Esophagus (tissue), 2 donors: ENCODE data around the gene ERC2. TPM values are rescaled to one million over a fixed set of nuclear protein-coding genes. Genes with fewer than 3 reads are reported as not detected.

Source experiments
- H3K27ac ChIP-seq, 2 donors: one replicate each; pipeline ENCODE4 v1.5.1; 2013; ENCODE audit warnings: low read depth in 2 of 2, mild to moderate bottlenecking in 2 of 2, inconsistent platforms in 1 of 2, low read length in 1 of 2, moderate library complexity in 1 of 2
- H3K27me3 ChIP-seq, 2 donors: one replicate each; pipeline ENCODE4 v1.6.1; 2013; ENCODE audit warnings: low read length in 2 of 2, control low read depth in 1 of 2, mild to moderate bottlenecking in 1 of 2; ENCODE audit not compliant: insufficient read depth in 2 of 2, control insufficient read depth in 1 of 2
- H3K36me3 ChIP-seq, 2 donors: one replicate each; pipeline ENCODE4 v1.6.1; 2013; ENCODE audit warnings: low read length in 1 of 2; ENCODE audit not compliant: control insufficient read depth in 2 of 2, insufficient read depth in 2 of 2
- H3K4me1 ChIP-seq, 2 donors: one replicate each; pipeline ENCODE4 v1.6.1; 2013; ENCODE audit warnings: low read length in 1 of 2; ENCODE audit not compliant: control insufficient read depth in 2 of 2, insufficient read depth in 2 of 2
- H3K4me3 ChIP-seq, 2 donors: one replicate each; pipeline ENCODE4 v1.5.1; 2013; ENCODE audit warnings: low read length in 2 of 2, mild to moderate bottlenecking in 2 of 2, low read depth in 1 of 2, moderate library complexity in 1 of 2
- H3K9me3 ChIP-seq, 2 donors: one replicate each; pipeline ENCODE4 v1.6.1; 2013; ENCODE audit warnings: mild to moderate bottlenecking in 2 of 2, low read depth in 1 of 2, low read length in 1 of 2, moderate library complexity in 1 of 2; ENCODE audit not compliant: control insufficient read depth in 2 of 2, insufficient read depth in 1 of 2
- WGBS, 2 donors: extraction: QIAGEN DNeasy Blood & Tissue Kit; methylation state at CpG; one replicate each; pipeline ENCODE4 v1.1.7; 2013; 5-methylcytosine and 5-hydroxymethylcytosine counted together
- polyA plus RNA-seq, 2 donors: library from polyadenylated mRNA; stranded (reverse); fragments of 200-250 nt; gene quantifications; one replicate each; pipeline ENCODE4 v1.2.3, GENCODE V29; 2013
- donor health status: healthy with polysubstance abuse.
- donor health status: Bipolar disorder and iron deficiency.

The ERC2 gene
- polyA plus RNA-seq, 2 donors, result 0.18 to 0.20 TPM

DNA sequence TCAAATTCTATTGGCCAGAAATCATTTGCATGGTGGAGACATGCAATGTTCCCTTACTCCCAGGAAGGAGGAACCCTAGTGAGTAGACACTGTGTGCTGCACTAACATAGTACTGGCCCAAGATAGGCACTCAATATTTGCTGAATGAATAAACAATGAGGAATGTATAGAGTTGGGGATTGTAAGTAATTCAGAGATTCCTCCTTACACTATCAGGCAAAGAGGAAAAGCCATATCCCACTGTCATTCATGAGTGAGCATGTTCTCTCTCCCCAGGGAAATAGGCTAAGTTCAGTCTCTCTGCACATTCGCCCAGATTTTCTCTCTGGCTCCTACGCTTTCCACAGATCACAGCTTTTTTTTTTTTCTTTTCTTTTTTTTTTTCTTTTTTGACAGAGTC is 826.3 kb downstream of the ERC2 start:
- no peaks in the 10 kb centered on the region for H3K36me3 ChIP-seq
- 81 to 91% methylated on average over 2 of the region's 2 CpGs for WGBS, 2 donors
- H3K27ac ChIP-seq, result no peak overlapping the region
- no peak overlapping the region for H3K4me3 ChIP-seq
- H3K27me3 ChIP-seq, result no peaks in the 10 kb centered on the region
- peaks cover under 1 to 6% of the 10 kb centered on the region in 2 donors for H3K4me1 ChIP-seq
- no peaks in the 10 kb centered on the region for H3K9me3 ChIP-seq

DNA sequence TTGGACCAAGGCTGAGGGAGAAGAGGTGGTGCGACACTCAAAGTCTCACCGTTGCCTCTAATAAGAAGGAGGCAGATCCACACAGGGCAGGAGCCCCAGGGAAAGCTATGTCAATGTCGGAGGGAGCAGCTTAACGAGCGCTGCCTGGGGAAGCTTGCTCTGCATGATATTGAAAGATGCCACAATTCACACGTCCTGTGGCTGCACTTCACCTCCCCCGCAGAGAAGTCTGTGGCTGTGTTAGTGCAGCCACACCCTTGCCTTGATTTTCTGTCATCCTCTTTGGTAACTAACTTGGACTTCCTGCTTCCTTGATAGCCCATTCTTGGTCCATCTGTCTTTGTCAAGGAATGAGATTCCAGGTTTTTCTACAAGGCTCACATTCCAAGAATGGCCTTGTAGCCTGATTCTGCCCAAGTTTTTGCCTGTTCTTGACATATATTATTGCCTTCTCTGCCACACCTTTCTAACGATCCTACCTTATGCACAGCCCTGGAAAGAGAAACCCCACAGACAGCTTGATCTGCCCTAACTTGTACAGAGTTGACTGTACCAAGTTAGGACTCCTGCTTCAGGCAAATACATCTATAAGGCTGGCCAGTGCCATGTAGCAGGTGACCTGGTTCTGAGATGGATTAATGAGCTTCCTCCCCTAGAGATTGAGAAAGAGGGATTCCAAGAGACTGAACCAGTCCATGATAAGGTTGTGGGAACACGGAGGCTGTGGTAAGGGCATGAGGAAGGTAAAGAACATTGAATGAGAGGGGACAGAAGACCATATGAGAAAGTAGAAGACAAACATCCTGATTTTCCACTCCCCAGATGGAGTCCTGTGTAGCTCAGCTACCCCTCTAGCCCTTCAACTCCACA is 828.1 kb downstream of the ERC2 start:
- Histone ChIP-seq H3K4me3 (no peak overlapping the region), H3K27ac (peak overlapping the region; percentile 50 to 72), H3K4me1 (peaks cover 2 to 6% of the 10 kb centered on the region in 2 donors), H3K27me3 (no peaks in the 10 kb centered on the region), H3K9me3 (no peaks in the 10 kb centered on the region), H3K36me3 (no peaks in the 10 kb centered on the region)
- WGBS, 2 donors, result 41 to 49% methylated on average over 9 of the region's 9 CpGs

DNA sequence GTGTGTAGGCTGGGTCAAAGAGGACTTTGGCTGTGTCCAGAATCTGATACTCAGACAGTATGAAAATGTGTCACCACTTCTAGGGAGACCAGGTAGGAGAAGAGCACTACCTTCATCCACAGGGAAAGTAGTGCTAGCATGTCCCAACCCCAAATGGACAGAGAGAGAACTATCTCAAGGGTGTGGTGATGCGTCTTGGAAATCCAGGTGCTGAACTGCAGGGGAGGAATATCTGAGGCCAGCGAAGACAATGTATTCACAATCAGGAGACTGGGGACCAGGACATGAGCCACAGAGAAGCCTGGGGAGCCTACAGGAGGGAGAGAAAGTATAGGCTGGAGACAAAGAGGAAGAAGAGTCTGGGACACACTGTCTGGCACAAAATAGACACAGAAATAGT is 829.1 kb downstream of the ERC2 start:
- Histone ChIP-seq H3K4me1 (peaks cover 2 to 6% of the 10 kb centered on the region in 2 donors), H3K36me3 (no peaks in the 10 kb centered on the region), H3K27me3 (no peaks in the 10 kb centered on the region), H3K9me3 (no peaks in the 10 kb centered on the region), H3K4me3 (no peak overlapping the region), H3K27ac (no peak overlapping the region)
- 86 to 97% methylated on average over 2 of the region's 2 CpGs for WGBS, 2 donors

DNA sequence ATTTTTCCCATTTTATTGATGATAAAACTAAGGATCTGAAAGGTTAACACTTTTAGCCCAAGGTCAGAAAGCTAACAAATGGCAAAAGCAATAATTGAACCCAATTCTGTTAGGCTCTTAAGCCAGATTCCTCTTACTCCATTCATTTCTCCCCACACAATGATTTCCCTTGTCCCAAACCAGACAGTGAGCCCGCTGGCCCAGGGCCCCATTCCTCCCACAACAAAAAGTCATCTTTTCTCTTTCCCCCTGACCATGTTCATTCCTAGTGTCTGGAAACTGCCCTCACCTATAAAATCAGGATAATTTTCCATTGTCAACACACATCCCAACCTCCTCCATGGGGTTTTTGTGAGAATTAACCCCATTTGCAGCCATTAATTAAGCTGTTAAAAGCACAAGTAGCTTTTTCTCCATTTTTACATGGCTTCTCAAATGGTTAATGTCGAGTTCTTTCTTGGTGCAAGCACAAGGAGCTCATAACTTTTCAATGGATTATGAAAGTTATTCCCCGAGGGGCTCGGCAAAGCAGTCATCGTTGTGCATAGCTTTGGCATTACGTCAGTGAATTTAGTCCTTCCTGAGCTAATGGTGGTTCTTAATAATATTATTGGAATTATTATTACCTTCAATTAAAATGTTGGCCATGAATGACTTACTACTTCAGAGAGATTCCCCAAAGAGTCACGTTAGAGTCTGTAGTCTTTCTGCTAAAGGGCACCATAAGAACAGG is 830.2 kb downstream of the ERC2 start:
- Histone ChIP-seq H3K27me3 (no peaks in the 10 kb centered on the region), H3K4me3 (no peak overlapping the region), H3K9me3 (no peaks in the 10 kb centered on the region), H3K4me1 (peaks cover 2 to 6% of the 10 kb centered on the region in 2 donors), H3K27ac (no peak overlapping the region), H3K36me3 (no peaks in the 10 kb centered on the region)
- 80 to 83% methylated on average over 7 of the region's 7 CpGs for WGBS, 2 donors

DNA sequence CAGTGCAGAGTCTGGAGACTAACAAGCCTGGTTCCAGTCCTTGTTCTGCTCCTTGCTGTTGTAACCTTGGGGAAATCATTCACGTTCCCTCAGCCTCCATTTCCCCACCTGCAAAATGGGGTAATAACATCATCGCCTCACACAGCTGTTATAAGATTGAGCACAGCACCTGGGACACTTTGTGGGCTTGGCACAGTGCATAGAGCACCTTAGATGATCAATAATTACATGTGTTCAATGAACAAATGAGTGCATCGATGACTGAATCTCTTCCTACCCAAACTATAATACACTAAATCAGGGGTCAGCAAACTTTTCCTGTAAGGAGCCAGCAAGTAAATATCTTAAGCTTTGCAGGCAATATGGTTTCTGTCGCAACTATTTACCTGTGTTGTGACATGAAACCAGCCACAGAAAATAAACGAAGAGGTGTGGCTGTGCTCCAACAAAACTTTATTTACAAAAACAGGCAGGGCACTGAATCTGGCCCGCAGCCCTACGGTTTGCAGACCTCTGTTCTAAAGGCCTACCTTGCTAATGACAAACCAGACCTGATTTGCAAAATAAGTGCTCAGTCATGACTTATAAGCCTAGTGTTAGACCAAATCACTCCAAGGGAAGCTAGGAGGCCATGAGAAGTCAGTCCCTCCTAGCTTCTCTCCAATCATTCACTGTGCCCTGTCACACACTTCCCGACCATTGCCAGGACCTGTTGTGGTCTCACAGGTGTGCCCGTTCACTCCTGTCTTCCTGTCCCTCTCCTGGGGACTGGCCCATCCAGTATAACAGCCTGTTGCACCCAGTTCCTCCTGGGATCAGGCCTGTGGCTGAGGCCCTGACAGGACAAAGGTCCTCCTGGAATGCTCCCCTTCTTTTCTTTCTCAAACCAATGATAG is 831.7 kb downstream of the ERC2 start:
- no peaks in the 10 kb centered on the region for H3K36me3 ChIP-seq
- no peaks in the 10 kb centered on the region for H3K27me3 ChIP-seq
- 60 to 72% methylated on average over 9 of the region's 9 CpGs for WGBS, 2 donors
- peaks cover 2 to 6% of the 10 kb centered on the region in 2 donors for H3K4me1 ChIP-seq
- H3K27ac ChIP-seq, result peak overlapping the region; percentile 78 to 81
- no peaks in the 10 kb centered on the region for H3K9me3 ChIP-seq
- no peak overlapping the region for H3K4me3 ChIP-seq

DNA sequence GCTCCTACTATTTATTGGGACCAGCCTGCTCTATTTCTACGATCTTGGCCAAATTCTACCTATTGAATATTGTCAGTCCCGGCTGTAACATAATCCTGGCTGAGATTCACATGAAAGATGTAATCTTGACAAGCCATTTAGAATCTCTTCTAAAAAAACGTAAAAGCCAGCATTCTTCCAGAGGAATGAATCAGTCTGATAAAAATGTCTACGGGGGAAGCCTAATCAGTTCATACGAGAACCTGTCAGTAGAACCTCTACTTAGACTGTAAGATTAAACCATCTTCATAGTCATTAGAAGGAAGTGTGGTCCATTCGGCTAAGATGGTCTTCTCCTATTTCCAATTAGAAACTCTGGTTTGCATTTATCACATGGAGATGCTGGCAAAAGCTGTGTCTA is 833.9 kb downstream of the ERC2 start:
- H3K27me3 ChIP-seq, result no peaks in the 10 kb centered on the region
- no peaks in the 10 kb centered on the region for H3K36me3 ChIP-seq
- H3K4me3 ChIP-seq, result no peak overlapping the region
- H3K4me1 ChIP-seq, result peaks cover 2 to 6% of the 10 kb centered on the region in 2 donors
- H3K9me3 ChIP-seq, result no peaks in the 10 kb centered on the region
- no peak overlapping the region for H3K27ac ChIP-seq
- 81 to 82% methylated on average over 6 of the region's 6 CpGs for WGBS, 2 donors

DNA sequence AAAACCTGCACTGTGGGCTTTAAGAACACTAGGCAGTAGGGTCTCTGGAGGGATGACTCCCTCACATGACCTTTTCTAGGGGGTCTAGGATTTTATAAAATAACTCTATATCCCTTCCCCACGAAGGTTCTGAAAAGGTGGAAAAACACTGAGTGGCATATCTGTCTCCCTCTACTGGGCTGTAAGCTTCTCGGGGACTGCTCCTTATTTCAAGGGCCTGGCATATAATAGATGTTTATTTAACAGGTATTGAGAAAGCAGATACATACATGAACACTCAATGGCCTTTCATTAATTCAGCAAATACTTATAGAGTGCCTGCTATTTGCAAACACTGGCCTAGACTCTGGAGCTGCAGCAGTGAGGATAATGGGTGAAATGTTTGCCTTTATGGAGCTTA is 834.9 kb downstream of the ERC2 start:
- WGBS, 2 donors, result 75 to 87% methylated on average over 2 of the region's 2 CpGs
- Histone ChIP-seq H3K4me3 (no peak overlapping the region), H3K27me3 (no peaks in the 10 kb centered on the region), H3K4me1 (peaks cover 2 to 3% of the 10 kb centered on the region in 2 donors), H3K36me3 (no peaks in the 10 kb centered on the region), H3K9me3 (no peaks in the 10 kb centered on the region), H3K27ac (no peak overlapping the region)

DNA sequence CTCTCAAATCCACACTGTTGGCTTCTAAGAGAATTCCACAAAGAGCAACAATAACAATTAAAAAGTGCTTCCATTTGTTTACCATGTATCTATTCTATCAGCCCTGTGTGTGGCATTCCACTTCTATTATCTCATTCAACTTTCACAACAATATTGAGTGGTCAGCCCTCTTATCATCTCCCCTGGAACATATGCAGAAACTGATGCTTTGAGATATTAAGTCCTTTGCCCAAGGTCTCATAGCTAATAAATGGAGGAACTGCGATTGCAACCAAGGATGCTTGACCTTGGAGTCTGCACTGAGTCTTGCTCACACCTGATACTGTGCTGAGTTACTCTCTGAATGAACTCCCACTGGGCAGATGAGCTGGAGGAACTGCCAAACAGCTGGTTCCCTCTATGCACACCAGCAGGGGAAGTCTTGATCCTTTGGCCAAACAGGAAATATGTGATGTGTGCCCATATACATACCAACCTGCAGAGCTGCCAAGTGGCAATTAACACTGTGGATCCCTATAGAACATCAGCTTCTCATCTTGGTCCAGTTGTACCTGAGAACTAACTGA is 836.4 kb downstream of the ERC2 start:
- H3K9me3 ChIP-seq, result no peaks in the 10 kb centered on the region
- no peak overlapping the region for H3K27ac ChIP-seq
- H3K27me3 ChIP-seq, result no peaks in the 10 kb centered on the region
- H3K4me1 ChIP-seq, result peaks cover 0 to under 1% of the 10 kb centered on the region in 2 donors
- WGBS, 2 donors, result 81 to 94% methylated on average over 1 of the region's 1 CpG
- no peak overlapping the region for H3K4me3 ChIP-seq
- no peaks in the 10 kb centered on the region for H3K36me3 ChIP-seq

DNA sequence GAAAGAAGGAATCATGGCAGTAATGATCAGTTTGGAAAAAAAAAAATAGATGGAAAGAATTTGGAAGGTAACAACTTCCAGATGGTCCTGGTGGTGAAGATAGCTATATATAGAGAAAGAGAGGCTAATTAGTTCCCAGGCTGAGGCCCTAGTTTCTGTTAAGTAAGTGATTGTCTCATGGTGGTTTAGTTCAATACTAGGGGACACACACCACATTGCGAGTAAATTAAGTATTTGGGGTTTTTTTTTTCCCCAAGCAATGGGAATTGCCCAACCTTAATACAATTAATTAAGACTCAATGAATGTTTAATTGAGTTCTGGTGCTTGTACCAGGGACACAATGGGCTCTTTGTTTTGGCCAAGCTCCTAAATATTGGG is 837.4 kb downstream of the ERC2 start:
- Histone ChIP-seq H3K36me3 (no peaks in the 10 kb centered on the region), H3K4me3 (no peak overlapping the region), H3K27me3 (no peaks in the 10 kb centered on the region), H3K27ac (no peak overlapping the region), H3K9me3 (no peaks in the 10 kb centered on the region), H3K4me1 (no peaks in the 10 kb centered on the region)
- 82 to 95% methylated on average over 1 of the region's 1 CpG for WGBS, 2 donors
